Neural progenitor cell (in vitro differentiated cells): ENCODE measurements around the gene HOXC5. TPM values are rescaled to one million over a fixed set of nuclear protein-coding genes. Genes with fewer than 3 reads are reported as not detected.
A peak's percentile ranks its signal among the peaks of the same experiment; 100 is the strongest.
"Not testable (repeated sequence)": the region's sequence is repeated elsewhere in the genome, so short reads cannot be mapped to it uniquely, and the experiment has no call there.

Source experiments
- DNase-seq: peaks from one replicate; pipeline ENCODE4 v3.0.0-alpha.2; 2016; ENCODE audit warnings: low spot score
- H2AFZ ChIP-seq: fragments of 200-600 bp; sonication (generic); replicated peaks from 2 replicates; pipeline ENCODE4 v1.6.1; 2016; ENCODE audit warnings: antibody characterized with exemption
- H3F3A ChIP-seq: fragments of 200-600 bp; sonication (generic); 2 replicates; pipeline ENCODE4 v1.6.1; 2016; ENCODE audit warnings: antibody characterized with exemption, low read depth
- H3K27ac ChIP-seq: fragments of 200-600 bp; sonication (generic); 2 replicates; pipeline ENCODE4 v1.5.1; 2016; ENCODE audit warnings: mild to moderate bottlenecking
- H3K27me3 ChIP-seq: fragments of 200-600 bp; sonication (generic); 2 replicates; pipeline ENCODE4 v1.6.1; 2016; ENCODE audit warnings: mild to moderate bottlenecking, moderate library complexity
- H3K36me3 ChIP-seq: fragments of 200-600 bp; sonication (generic); 2 replicates; pipeline ENCODE4 v1.5.1; 2016
- H3K4me1 ChIP-seq: fragments of 200-600 bp; sonication (generic); 2 replicates; pipeline ENCODE4 v1.6.1; 2016; ENCODE audit warnings: mixed run types
- H3K4me2 ChIP-seq: fragments of 200-600 bp; sonication (generic); 2 replicates; pipeline ENCODE4 v1.6.1; 2016
- H3K4me3 ChIP-seq: fragments of 200-600 bp; sonication (generic); 2 replicates; pipeline ENCODE4 v1.5.1; 2016
- H3K79me2 ChIP-seq: fragments of 200-600 bp; sonication (generic); 2 replicates; pipeline ENCODE4 v1.6.1; 2016; ENCODE audit warnings: low read depth
- H3K9ac ChIP-seq: fragments of 200-600 bp; sonication (generic); 2 replicates; pipeline ENCODE4 v1.6.1; 2016
- H3K9me3 ChIP-seq: fragments of 200-600 bp; sonication (generic); 2 replicates; pipeline ENCODE4 v1.5.1; 2016; ENCODE audit warnings: low read depth
- H4K20me1 ChIP-seq: fragments of 200-600 bp; sonication (generic); 2 replicates; pipeline ENCODE4 v1.6.1; 2016; ENCODE audit warnings: low read depth
- H3K27ac Mint-ChIP-seq: 3 replicates; pipeline ENCODE4 v1.8.0; 2021; ENCODE audit warnings: mixed read lengths
- H3K27me3 Mint-ChIP-seq: 2 replicates; pipeline ENCODE4 v1.8.0; 2022; ENCODE audit warnings: low read depth, mild to moderate bottlenecking, inconsistent platforms, moderate library complexity, mixed read lengths; ENCODE audit not compliant: insufficient read depth
- H3K36me3 Mint-ChIP-seq: 3 replicates; pipeline ENCODE4 v1.8.0; 2021; ENCODE audit warnings: mixed read lengths
- H3K4me1 Mint-ChIP-seq: 3 replicates; pipeline ENCODE4 v1.8.0; 2021; ENCODE audit warnings: mixed read lengths
- H3K4me3 Mint-ChIP-seq: 3 replicates; pipeline ENCODE4 v1.8.0; 2021; ENCODE audit warnings: mild to moderate bottlenecking, moderate library complexity, mixed read lengths
- H3K9me3 Mint-ChIP-seq: 3 replicates; pipeline ENCODE4 v1.8.0; 2020; ENCODE audit warnings: mixed read lengths
- EZH2 ChIP-seq: fragments of 200-600 bp; sonication (generic); IDR thresholded peaks from 2 replicates; pipeline ENCODE4 v1.6.1; 2017; ENCODE audit warnings: antibody characterized with exemption, mild to moderate bottlenecking, moderate library complexity
- EZH2phosphoT487 ChIP-seq: fragments of 200-600 bp; sonication (generic); IDR thresholded peaks from 2 replicates; pipeline ENCODE4 v1.6.1; 2017; ENCODE audit warnings: antibody characterized with exemption
- microRNA counts: library from miRNA; unstranded; fragments of <30 nt; microRNA quantifications from one replicate; lab custom pipeline; 2016
- microRNA-seq: library from miRNA; unstranded; fragments of <30 nt; microRNA quantifications from one replicate; pipeline ENCODE4, GENCODE V29; 2016
- small RNA-seq: library from RNA; depleted of rRNA; stranded (forward); fragments of <200 nt; gene quantifications from one replicate; pipeline ENCODE3, GENCODE V24; 2015
- total RNA-seq: library from RNA; depleted of rRNA; stranded (reverse); fragments of >200 nt; gene quantifications from 2 replicates; pipeline ENCODE4 v1.2.3, GENCODE V29; 2015; ENCODE audit warnings: low replicate concordance
- TF ChIP-seq, protein P1 (sequence below): fragments of 200-600 bp; sonication (generic); IDR thresholded peaks from 2 replicates; pipeline ENCODE4 v1.5.1; 2017; ENCODE audit warnings: antibody characterized with exemption, mild to moderate bottlenecking

The HOXC5 gene
- total RNA-seq, 1 donor from 2014 or later, result not detected

GRCh38 chr12:54080008-54080924 is 47.4 kb downstream of the HOXC5 start:
- TF ChIP-seq EZH2 (peak; percentile 72), EZH2phosphoT487 (peak; percentile 53)
- H3K36me3 ChIP-seq, H3K27ac Mint-ChIP-seq, H2AFZ ChIP-seq, H3K9me3 ChIP-seq, H3K4me1 Mint-ChIP-seq, H3F3A ChIP-seq, H3K79me2 ChIP-seq, H3K9me3 Mint-ChIP-seq, H3K4me2 ChIP-seq, H3K4me3 ChIP-seq, H3K36me3 Mint-ChIP-seq, H3K4me1 ChIP-seq, H3K9ac ChIP-seq, H3K27ac ChIP-seq: not testable (repeated sequence)
- H4K20me1 ChIP-seq, result peaks cover 24% of the 10 kb centered on the region
- Mint-ChIP-seq H3K4me3 (peak overlapping the region; percentile 15), H3K27me3 (peaks cover 75% of the 10 kb centered on the region)
- DNase-seq, result peak; percentile 39
- peaks cover 100% of the 10 kb centered on the region for H3K27me3 ChIP-seq

GRCh38 chr12:54081053-54081514 is 48.2 kb downstream of the HOXC5 start:
- not testable (repeated sequence) for H3K4me1 ChIP-seq, H3K4me3 Mint-ChIP-seq, H3K9me3 ChIP-seq, H2AFZ ChIP-seq, H3K9ac ChIP-seq, H3K27ac ChIP-seq, H3K9me3 Mint-ChIP-seq, DNase-seq, H3K4me2 ChIP-seq, H3K4me3 ChIP-seq, H3F3A ChIP-seq, H3K79me2 ChIP-seq, H3K27ac Mint-ChIP-seq, H3K36me3 ChIP-seq, H3K36me3 Mint-ChIP-seq, H3K4me1 Mint-ChIP-seq
- Histone ChIP-seq H4K20me1 (peaks cover 24% of the 10 kb centered on the region), H3K27me3 (peaks cover 100% of the 10 kb centered on the region)
- TF ChIP-seq EZH2 (peak; percentile 46), EZH2phosphoT487 (peak; percentile 73)
- H3K27me3 Mint-ChIP-seq, result peaks cover 79% of the 10 kb centered on the region

- H3K27me3 Mint-ChIP-seq, result peaks cover 82% of the 10 kb centered on the region
- DNase-seq, result peak; percentile 60
- H3K36me3 Mint-ChIP-seq, H3K9me3 ChIP-seq, H3K9ac ChIP-seq, H3K4me1 ChIP-seq, H3K9me3 Mint-ChIP-seq, H3K27ac ChIP-seq, H2AFZ ChIP-seq, H3K36me3 ChIP-seq, H3K79me2 ChIP-seq, H3K4me1 Mint-ChIP-seq, H3K4me3 ChIP-seq, H3F3A ChIP-seq, H3K4me3 Mint-ChIP-seq, H3K27ac Mint-ChIP-seq: not testable (repeated sequence)
- peak; percentile 97 for TF ChIP-seq EZH2
- peak; percentile 96 for TF ChIP-seq EZH2phosphoT487
- H4K20me1 ChIP-seq, result peaks cover 24% of the 10 kb centered on the region
- peaks cover 100% of the 10 kb centered on the region for H3K27me3 ChIP-seq
- H3K4me2 ChIP-seq, result peak overlapping the region; percentile 35
Measured at GRCh38 chr12:54081581-54082396, 48.9 kb downstream of the HOXC5 start.

DNA sequence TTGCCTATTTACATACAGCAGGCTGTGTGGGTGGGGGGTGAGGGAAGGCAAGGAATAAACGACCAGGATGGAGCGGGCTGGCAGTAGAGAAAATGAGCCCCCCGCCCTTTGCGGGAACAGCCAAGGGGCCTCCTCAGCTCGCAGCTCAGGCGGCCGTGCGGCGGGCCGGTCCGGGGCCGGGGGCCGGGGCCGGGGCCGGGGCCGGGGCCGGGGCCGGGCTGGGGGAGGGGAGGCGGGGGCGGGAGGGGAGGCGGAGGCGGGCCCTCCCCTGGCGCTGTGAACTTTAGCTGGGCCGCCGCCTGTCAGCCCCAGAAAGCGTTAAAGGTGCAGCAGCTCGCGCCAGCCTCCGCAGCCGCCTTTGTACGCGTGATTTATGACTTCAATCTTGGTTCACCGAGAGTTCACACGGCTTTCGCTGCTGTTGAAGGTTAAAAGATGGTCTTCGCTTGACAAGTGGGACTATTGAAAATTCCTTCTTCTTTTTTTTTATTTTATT is 49.6 kb downstream of the HOXC5 start:
- peaks cover 77% of the 10 kb centered on the region for H3K27me3 Mint-ChIP-seq
- TF ChIP-seq, protein P1, sequence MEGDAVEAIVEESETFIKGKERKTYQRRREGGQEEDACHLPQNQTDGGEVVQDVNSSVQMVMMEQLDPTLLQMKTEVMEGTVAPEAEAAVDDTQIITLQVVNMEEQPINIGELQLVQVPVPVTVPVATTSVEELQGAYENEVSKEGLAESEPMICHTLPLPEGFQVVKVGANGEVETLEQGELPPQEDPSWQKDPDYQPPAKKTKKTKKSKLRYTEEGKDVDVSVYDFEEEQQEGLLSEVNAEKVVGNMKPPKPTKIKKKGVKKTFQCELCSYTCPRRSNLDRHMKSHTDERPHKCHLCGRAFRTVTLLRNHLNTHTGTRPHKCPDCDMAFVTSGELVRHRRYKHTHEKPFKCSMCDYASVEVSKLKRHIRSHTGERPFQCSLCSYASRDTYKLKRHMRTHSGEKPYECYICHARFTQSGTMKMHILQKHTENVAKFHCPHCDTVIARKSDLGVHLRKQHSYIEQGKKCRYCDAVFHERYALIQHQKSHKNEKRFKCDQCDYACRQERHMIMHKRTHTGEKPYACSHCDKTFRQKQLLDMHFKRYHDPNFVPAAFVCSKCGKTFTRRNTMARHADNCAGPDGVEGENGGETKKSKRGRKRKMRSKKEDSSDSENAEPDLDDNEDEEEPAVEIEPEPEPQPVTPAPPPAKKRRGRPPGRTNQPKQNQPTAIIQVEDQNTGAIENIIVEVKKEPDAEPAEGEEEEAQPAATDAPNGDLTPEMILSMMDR, result no peak
- TF ChIP-seq EZH2phosphoT487 (no peak), EZH2 (no peak)
- no peak overlapping the region for H2AFZ ChIP-seq
- no peaks in the 10 kb centered on the region for H3K4me1 ChIP-seq
- DNase-seq, result peak; percentile 55
- no peak overlapping the region for H3K27ac Mint-ChIP-seq
- no peak overlapping the region for H3K4me3 Mint-ChIP-seq
- H3K9ac ChIP-seq, result no peak overlapping the region
- no peaks in the 10 kb centered on the region for H3K9me3 ChIP-seq
- H4K20me1 ChIP-seq, result peaks cover 22% of the 10 kb centered on the region
- H3K4me2 ChIP-seq, result no peak overlapping the region
- no peaks in the 10 kb centered on the region for H3K36me3 ChIP-seq
- H3K36me3 Mint-ChIP-seq, result no peaks in the 10 kb centered on the region
- H3K4me1 Mint-ChIP-seq, result peaks cover 5% of the 10 kb centered on the region
- H3K4me3 ChIP-seq, result no peak overlapping the region
- no peaks in the 10 kb centered on the region for H3K79me2 ChIP-seq
- H3K9me3 Mint-ChIP-seq, result peaks cover 7% of the 10 kb centered on the region
- H3F3A ChIP-seq, result no peaks in the 10 kb centered on the region
- H3K27ac ChIP-seq, result no peak overlapping the region
- peaks cover 100% of the 10 kb centered on the region for H3K27me3 ChIP-seq

MicroRNAs within 50 kb of the gene (microRNA counts, 767-probe panel; counts per million panel counts)
- 460 counts per million, percentile 90 among the panel's probes with 10 or more counts for microRNA hsa-miR-196a-5p (lab: Ali Mortazavi, UCI)
- 460 counts per million, percentile 90 among the panel's probes with 10 or more counts for microRNA hsa-miR-615-3p (lab: Ali Mortazavi, UCI)
- microRNA hsa-miR-615-5p (lab: Ali Mortazavi, UCI), result 460 counts per million, percentile 90 among the panel's probes with 10 or more counts

Small RNA genes lying within 50 kb of the gene (microRNA-seq; reads per million reads assigned to microRNA genes)
- gene MIR196A2 (0.73 reads per million), gene MIR615 (0.73 reads per million)

Small RNA genes lying within 50 kb of the gene (small RNA-seq; reads per million reads assigned to genes)
- gene HOXC5 (not detected), gene MIR196A2 (not detected), gene MIR615 (not detected)

Other genes starting within 250 kb of the HOXC5 start
- not detected in 2 replicates for gene HOXC13, start 94.2 kb upstream of the HOXC5 start, total RNA-seq
- not detected in 2 replicates for gene HOXC12, start 78.1 kb upstream of the HOXC5 start, total RNA-seq
- not detected in 2 replicates for gene HOXC11, start 59.9 kb upstream of the HOXC5 start, total RNA-seq
- not detected in 2 replicates for gene HOTAIR, start 58.1 kb upstream of the HOXC5 start, total RNA-seq
- gene HOXC10, start 47.9 kb upstream of the HOXC5 start, total RNA-seq, result not detected in 2 replicates
- not detected in 2 replicates for gene HOXC9, start 32.9 kb upstream of the HOXC5 start, total RNA-seq
- not detected in 2 replicates for gene HOXC8, start 24.1 kb upstream of the HOXC5 start, total RNA-seq
- gene HOXC6, start 4.6 kb upstream of the HOXC5 start, total RNA-seq, result not detected in 2 replicates
- gene HOXC4, start 20.8 kb downstream of the HOXC5 start, total RNA-seq, result not detected in 2 replicates
- gene SMUG1, start 155.9 kb downstream of the HOXC5 start, total RNA-seq, result 42.9 and 49.4 TPM in 2 replicates
- 232 and 288 TPM in 2 replicates for gene CBX5, start 247.1 kb downstream of the HOXC5 start, total RNA-seq
- gene HNRNPA1, start 247.7 kb downstream of the HOXC5 start, total RNA-seq, result 1,779 and 2,341 TPM in 2 replicates